Suppressor macrophage treated with lipopolysaccharide for 1 hour (primary cell): Measurements from ENCODE around the gene CCSER1.

Experiments
- DNase-seq, 3 donors: peaks; one replicate each; pipeline ENCODE4 v3.0.0-alpha.2; 2020 to 2022

The CCSER1 gene

DNA sequence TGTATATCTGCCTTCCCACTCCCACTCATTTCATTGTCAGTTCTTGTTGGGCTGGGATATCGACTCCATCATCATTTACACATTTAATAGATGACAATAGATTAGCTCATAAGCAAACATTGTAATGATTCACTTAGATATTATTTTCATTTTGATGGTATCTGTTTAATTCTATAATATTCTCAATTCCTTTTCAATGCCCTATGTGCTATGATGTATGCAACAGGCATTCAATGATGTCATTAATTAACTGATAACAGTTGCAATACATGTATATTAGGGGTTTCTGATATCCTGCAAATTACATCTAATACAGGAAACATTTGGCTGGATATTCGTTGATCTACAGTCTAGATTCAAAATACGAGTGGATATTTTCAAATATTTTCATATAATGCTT is 850.5 kb downstream of the CCSER1 start:
- DNase-seq = no peak

GRCh38 chr4:90979556-90979955 is 852.4 kb downstream of the CCSER1 start:
- DNase-seq = no peak

DNA sequence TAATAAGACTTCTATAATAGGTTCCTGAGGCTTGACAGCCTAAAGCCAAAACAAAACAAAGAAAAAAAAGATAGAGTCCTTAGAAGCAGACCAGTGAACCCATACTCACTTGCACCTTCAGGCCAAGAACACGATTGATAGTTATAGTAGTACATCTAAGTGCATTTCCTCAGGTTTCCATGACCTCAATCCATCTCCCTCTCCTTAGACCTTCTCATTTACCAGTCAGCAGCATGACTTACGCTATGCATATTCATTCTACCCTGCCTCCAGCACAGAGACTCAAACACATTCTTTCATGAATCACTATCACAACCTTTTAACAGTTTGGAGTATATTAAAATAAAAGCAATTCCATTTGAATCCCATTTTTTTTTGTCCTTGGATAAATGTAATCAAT is 855.6 kb downstream of the CCSER1 start:
- no peak for DNase-seq

DNA sequence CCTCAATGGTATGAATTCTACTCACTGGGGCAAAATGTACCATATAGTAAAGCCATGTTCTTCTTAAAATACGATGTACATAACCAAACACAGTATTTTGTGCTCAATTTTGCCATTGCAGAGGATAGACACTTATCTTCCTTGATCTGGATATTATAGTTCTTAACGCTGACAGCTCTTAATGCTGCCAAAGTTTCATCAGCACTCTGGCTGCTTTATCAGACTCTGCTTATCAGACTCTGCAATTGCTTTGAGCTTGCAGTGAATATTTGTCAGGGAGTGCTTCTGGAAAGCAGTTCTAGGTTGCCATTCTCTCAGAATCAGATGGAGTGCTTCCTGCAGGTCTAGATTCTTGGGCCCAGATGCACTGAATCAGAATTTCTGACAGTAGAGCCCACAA is 863.1 kb downstream of the CCSER1 start:
- DNase-seq = no peak

GRCh38 chr4:90992213-90992612 is 865.0 kb downstream of the CCSER1 start:
- DNase-seq = no peak

GRCh38 chr4:90994851-90995574 is 867.8 kb downstream of the CCSER1 start:
- no peak for DNase-seq

- DNase-seq = no peak
Measured at GRCh38 chr4:90995996-90996395, 868.8 kb downstream of the CCSER1 start.

DNA sequence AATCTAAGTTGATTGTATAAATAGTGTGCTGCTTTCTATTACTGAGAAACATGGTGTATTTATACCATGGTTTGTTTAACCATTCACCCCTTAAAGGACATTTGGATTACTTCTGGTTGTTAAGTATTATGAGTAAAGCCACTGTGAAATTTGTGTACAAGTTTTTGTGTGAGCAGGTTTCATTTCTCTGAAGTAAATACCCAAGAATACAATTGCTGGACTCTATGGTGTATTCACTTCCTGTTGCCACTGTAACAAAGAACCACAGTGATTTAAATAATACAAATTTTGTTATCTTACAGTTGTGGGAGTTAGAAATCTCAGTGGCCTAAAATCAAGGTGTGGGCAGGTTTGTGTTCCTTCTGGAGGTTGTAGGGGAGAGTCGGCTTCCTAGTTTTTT is 869.6 kb downstream of the CCSER1 start:
- no peak for DNase-seq

DNA sequence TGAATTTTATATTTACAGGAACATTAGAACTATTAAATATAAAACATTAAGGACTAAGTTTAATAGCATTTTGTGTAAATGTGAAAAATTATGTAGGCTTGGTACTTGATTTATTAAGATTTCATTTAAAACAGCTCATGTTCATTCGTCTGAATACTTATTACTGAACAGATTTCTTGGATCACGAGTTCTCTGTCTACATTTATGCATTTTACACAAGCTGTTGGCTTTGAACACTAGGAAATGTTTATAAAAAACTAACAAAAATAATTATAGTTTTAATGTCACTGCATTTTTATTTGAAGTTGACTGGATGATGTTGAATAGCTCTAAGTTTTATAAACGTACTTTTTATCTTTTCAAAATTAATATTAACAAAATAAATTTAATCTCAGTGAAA is 888.7 kb downstream of the CCSER1 start:
- DNase-seq = no peak

DNA sequence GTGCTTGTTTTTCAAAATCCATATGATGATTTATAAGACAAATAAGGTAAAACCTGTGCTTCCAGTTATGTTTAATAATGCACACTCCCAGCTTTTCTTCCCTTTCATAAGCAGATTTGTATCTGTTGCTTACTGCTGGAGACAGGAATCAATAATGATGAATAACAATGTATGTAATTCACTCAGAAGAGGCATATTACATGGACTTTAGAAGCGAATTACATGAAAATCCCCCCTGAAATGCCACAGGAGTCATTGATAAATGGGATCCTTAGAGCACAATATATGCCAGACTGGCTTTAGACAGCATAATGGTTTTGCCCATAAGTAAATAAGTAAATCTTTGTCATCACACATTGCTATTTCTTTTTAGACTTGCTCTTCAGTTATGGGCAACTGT is 892.3 kb downstream of the CCSER1 start:
- DNase-seq = no peak

GRCh38 chr4:91025241-91026148 is 898.3 kb downstream of the CCSER1 start:
- no peak for DNase-seq

DNA sequence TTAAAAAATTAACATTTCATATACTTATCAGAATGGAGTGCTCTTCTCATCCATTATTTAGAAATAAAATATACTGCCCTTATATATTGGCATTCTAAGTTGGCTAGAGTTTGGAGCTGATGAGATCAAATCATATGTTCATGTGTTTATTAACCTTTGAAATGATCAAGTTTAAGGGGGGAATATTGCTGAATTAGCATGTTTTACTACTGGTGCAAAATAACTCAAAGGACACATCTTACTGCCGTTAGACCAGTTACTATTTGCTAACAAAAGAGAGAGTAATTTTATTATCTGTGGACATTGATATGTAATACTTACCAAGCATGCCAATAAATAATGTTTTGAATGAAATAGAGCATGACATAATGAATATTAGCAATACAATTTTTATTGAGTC is 901.0 kb downstream of the CCSER1 start:
- DNase-seq = no peak

- no peak for DNase-seq
Measured at GRCh38 chr4:91031761-91032160, 904.6 kb downstream of the CCSER1 start.

GRCh38 chr4:91032725-91033445 is 905.7 kb downstream of the CCSER1 start:
- no peak for DNase-seq

DNA sequence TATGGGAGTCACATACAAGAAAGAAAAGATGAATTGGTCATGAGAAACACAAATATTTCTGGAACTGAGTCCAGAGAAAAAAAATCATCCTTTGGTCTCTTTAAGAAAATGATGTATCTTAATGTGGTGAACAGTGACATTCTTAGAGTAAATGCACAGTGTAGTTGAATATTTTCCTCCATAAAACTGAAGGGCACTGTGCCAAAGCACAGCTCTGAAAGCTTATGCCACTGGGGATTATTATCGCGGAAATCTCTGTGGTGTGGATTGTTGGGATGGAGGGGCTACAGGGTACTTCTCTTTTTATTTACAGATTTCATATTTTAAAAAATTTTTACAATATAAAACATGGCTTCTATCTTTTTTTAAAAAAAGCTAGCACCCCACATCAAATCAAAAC is 908.1 kb downstream of the CCSER1 start:
- DNase-seq = no peak

DNA sequence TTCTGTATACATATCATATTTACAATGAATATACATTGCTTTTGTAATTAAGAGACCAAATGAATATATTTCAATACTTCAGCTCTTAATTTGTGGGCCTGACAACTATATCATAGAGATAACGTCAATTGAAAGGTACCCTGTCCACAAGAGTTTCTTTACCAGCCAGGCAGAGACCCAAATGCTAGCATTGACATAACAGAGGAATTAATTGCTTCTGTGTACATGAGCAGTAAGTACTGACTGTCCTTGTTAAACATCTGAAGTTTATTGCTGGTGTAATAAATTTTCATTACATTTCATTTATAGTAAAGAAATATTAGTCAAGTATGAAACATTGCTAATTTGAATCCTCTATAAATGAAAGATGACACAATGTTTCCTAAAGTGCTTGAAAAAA is 910.8 kb downstream of the CCSER1 start:
- DNase-seq = no peak

GRCh38 chr4:91057871-91058270 is 930.7 kb downstream of the CCSER1 start:
- DNase-seq = no peak

DNA sequence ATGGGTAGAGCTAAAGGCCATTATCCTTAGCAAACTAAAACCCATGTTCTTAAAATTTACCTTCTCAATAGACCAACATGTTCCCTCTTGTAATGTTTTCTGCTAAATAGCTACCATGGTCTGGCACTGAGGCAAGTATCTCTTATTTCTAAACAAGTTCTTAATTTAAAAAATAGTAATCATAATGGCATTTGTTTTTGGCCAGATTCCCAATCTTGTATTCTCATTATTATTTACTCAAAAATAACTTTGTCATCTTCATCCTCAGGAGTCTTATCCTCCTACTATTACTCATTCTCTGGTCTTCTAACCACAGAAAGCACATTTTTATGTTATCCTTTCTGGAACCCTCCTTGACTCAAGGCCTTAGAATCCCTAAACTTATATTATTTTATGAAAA is 931.2 kb downstream of the CCSER1 start:
- no peak for DNase-seq

DNA sequence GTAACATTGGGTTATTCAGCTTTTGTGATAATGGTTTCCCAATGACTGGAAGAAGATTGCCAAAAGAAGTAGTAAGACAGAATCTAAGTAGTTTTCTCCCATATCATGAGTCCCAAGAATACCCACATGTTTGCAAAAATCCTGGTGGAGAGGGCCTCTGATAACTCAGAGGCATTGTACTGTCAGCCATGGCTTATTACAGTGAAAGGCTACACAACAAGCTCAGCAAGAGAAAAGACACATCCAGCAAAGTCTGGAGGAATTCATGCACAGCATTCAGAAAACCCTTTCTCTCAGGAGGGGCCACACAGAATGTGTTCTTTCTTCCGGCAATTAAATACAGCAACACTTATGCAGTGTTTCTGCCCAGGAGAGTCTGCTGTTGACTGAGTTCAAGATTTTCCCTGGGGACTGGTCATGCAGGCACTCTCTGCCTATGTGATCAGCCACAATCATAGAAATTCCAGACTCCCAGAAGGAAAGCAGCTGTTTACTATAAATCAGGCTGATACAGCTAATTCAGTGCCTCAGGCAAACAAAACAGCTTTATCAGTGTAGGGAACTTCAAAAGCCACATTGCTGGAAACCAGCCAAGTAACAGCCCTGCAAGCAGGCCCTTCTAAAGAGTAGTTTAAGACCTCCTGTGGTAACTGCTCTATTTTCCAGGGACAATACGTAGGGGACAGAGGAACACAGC is 937.1 kb downstream of the CCSER1 start:
- DNase-seq = peak in 2 of 3 donors; percentile 8

DNA sequence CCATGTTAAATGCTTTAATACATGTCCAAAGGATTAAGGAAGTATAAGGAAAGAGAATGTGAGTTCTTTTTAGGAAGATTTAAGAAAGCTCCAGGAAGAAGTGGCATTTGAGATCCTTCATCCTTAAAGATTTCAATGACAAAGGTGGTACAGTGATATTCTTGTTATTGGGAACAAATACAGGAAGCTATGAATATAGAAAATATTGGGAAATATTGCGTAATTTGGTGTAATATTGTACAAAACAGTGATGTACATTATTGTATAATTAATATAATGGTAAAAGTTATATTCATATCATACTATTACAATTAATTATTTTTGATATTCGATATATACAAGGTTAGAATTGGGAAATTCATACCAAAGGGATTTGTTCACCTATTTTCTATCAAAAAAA is 937.9 kb downstream of the CCSER1 start:
- DNase-seq = no peak

GRCh38 chr4:91070736-91071135 is 943.5 kb downstream of the CCSER1 start:
- no peak for DNase-seq

GRCh38 chr4:91076147-91076546 is 949.0 kb downstream of the CCSER1 start:
- no peak for DNase-seq

GRCh38 chr4:91085961-91086360 is 958.8 kb downstream of the CCSER1 start:
- no peak for DNase-seq
